Mesothelial cell of epicardium (in vitro differentiated cells): ENCODE data around the gene FGD3. TPM values are rescaled to one million over a fixed set of nuclear protein-coding genes. Genes with fewer than 3 reads are reported as not detected.

ENCODE experiments used
- DNase-seq, 2 experiments: peaks; one replicate each; pipeline ENCODE4 v3.0.0; 2021; ENCODE audit warnings: low spot score in 2 of 2; ENCODE audit not compliant: unreplicated experiment in 2 of 2
- H3K27ac Mint-ChIP-seq: 2 replicates; pipeline ENCODE4 v1.8.0; 2021; ENCODE audit warnings: mixed read lengths
- H3K27me3 Mint-ChIP-seq: 2 replicates; pipeline ENCODE4 v1.8.0; 2021; ENCODE audit warnings: low read depth, mixed read lengths
- H3K36me3 Mint-ChIP-seq: 2 replicates; pipeline ENCODE4 v1.8.0; 2021; ENCODE audit warnings: mixed read lengths
- H3K4me1 Mint-ChIP-seq: 2 replicates; pipeline ENCODE4 v1.8.0; 2021; ENCODE audit warnings: mixed read lengths
- H3K4me3 Mint-ChIP-seq: 2 replicates; pipeline ENCODE4 v1.8.0; 2021; ENCODE audit warnings: mild to moderate bottlenecking, moderate library complexity, mixed read lengths
- H3K9me3 Mint-ChIP-seq: 2 replicates; pipeline ENCODE4 v1.8.0; 2021; ENCODE audit warnings: mixed read lengths
- CTCF ChIP-seq: fragments of 200-600 bp; sonication (generic); IDR thresholded peaks from one replicate; pipeline ENCODE4 v1.5.0; 2021; ENCODE audit warnings: antibody characterized with exemption; ENCODE audit not compliant: unreplicated experiment
- total RNA-seq: library from RNA; stranded (reverse); gene quantifications from 3 replicates; pipeline ENCODE4 v1.2.1, GENCODE V29; 2021

Gene FGD3
- total RNA-seq, 1 donor from 2014 or later = 36.3 TPM

GRCh38 chr9:93048566-93049448, 101.5 kb downstream of the FGD3 start:
- no peaks in the 10 kb centered on the region for H3K27me3 Mint-ChIP-seq

GRCh38 chr9:93049491-93049890, 102.2 kb downstream of the FGD3 start:
- Mint-ChIP-seq H3K27ac (no peak overlapping the region), H3K9me3 (peaks cover 8% of the 10 kb centered on the region), H3K27me3 (no peaks in the 10 kb centered on the region)

More at GRCh38 chr9:93048566-93049448, 101.5 kb downstream of the FGD3 start:
- no peak overlapping the region for H3K27ac Mint-ChIP-seq
- DNase-seq = no peak
- peaks cover 11% of the 10 kb centered on the region for H3K4me1 Mint-ChIP-seq
- TF ChIP-seq CTCF = no peak
- H3K36me3 Mint-ChIP-seq = no peaks in the 10 kb centered on the region
- no peak overlapping the region for H3K4me3 Mint-ChIP-seq
- peaks cover 8% of the 10 kb centered on the region for H3K9me3 Mint-ChIP-seq

GRCh38 chr9:93050231-93050630, 102.9 kb downstream of the FGD3 start:
- Mint-ChIP-seq H3K27ac (no peak overlapping the region), H3K4me1 (peaks cover 14% of the 10 kb centered on the region), H3K27me3 (no peaks in the 10 kb centered on the region), H3K9me3 (peaks cover 4% of the 10 kb centered on the region), H3K4me3 (no peak overlapping the region), H3K36me3 (no peaks in the 10 kb centered on the region)
- no peak for DNase-seq
- TF ChIP-seq CTCF = no peak

More at GRCh38 chr9:93049491-93049890, 102.2 kb downstream of the FGD3 start:
- Mint-ChIP-seq H3K36me3 (no peaks in the 10 kb centered on the region), H3K4me1 (peaks cover 14% of the 10 kb centered on the region), H3K4me3 (no peak overlapping the region)
- no peak for TF ChIP-seq CTCF
- DNase-seq = no peak

- Mint-ChIP-seq H3K4me3 (no peak overlapping the region), H3K36me3 (no peaks in the 10 kb centered on the region), H3K4me1 (peaks cover 14% of the 10 kb centered on the region), H3K9me3 (no peaks in the 10 kb centered on the region), H3K27me3 (no peaks in the 10 kb centered on the region), H3K27ac (peak overlapping the region; percentile 62)
- TF ChIP-seq CTCF = no peak
- no peak for DNase-seq
Measured at GRCh38 chr9:93051680-93052089, 104.4 kb downstream of the FGD3 start.

- no peak overlapping the region for H3K4me3 Mint-ChIP-seq
- no peaks in the 10 kb centered on the region for H3K36me3 Mint-ChIP-seq
- H3K4me1 Mint-ChIP-seq = peaks cover 14% of the 10 kb centered on the region
- H3K9me3 Mint-ChIP-seq = no peaks in the 10 kb centered on the region
- no peak overlapping the region for H3K27ac Mint-ChIP-seq
- DNase-seq = no peak
- H3K27me3 Mint-ChIP-seq = no peaks in the 10 kb centered on the region
- no peak for TF ChIP-seq CTCF
Measured at GRCh38 chr9:93052791-93053540, 105.6 kb downstream of the FGD3 start.
